Activated CD4-positive, alpha-beta T cell treated with anti-CD3 and anti-CD28 coated beads, Interleukin-2, amount 10 ng/mL, durations not matched to agents 24 days and 14 days (primary cell): ENCODE data around the gene PRKG1. TPM values are rescaled to one million over a fixed set of nuclear protein-coding genes. Genes with fewer than 3 reads are reported as not detected.

Experiments
- DNase-seq: peaks from one replicate; pipeline ENCODE4 v3.0.0; 2022
- H3K27ac Mint-ChIP-seq: one replicate; pipeline ENCODE4 v1.8.0; 2022; ENCODE audit warnings: mild to moderate bottlenecking, mixed read lengths
- H3K27me3 Mint-ChIP-seq: one replicate; pipeline ENCODE4 v1.8.0; 2022; ENCODE audit warnings: mixed read lengths
- H3K36me3 Mint-ChIP-seq: one replicate; pipeline ENCODE4 v1.8.0; 2022; ENCODE audit warnings: low read depth, mild to moderate bottlenecking, mixed read lengths
- H3K4me1 Mint-ChIP-seq: one replicate; pipeline ENCODE4 v1.8.0; 2021; ENCODE audit warnings: mixed read lengths
- H3K4me3 Mint-ChIP-seq: one replicate; pipeline ENCODE4 v1.8.0; 2022; ENCODE audit warnings: mild to moderate bottlenecking, moderate library complexity, mixed read lengths
- H3K9me3 Mint-ChIP-seq: one replicate; pipeline ENCODE4 v1.8.0; 2021; ENCODE audit warnings: mixed read lengths
- intact Hi-C: fragments of 100-400 bp; cut with micrococcal nuclease; formaldehyde crosslinking; loops from one replicate; pipeline ENCODE4 v1.15.1; 2023
- total RNA-seq: library from RNA; stranded (reverse); gene quantifications from 2 replicates; pipeline ENCODE4 v1.2.3, GENCODE V29; 2022

The PRKG1 gene
- total RNA-seq, 1 donor from 2014 or later = not detected

GRCh38 chr10:51112013-51112412, 37.7 kb downstream of the PRKG1 start:
- DNase-seq = no peak
- H3K4me3 Mint-ChIP-seq = no peak overlapping the region
- H3K4me1 Mint-ChIP-seq = no peaks in the 10 kb centered on the region
- no peaks in the 10 kb centered on the region for H3K36me3 Mint-ChIP-seq
- H3K27ac Mint-ChIP-seq = no peak overlapping the region
- no peaks in the 10 kb centered on the region for H3K27me3 Mint-ChIP-seq
- H3K9me3 Mint-ChIP-seq = no peaks in the 10 kb centered on the region
- intact Hi-C loops = no loop called here

- Mint-ChIP-seq H3K36me3 (no peaks in the 10 kb centered on the region), H3K4me1 (no peaks in the 10 kb centered on the region), H3K27ac (no peak overlapping the region), H3K4me3 (no peak overlapping the region), H3K27me3 (no peaks in the 10 kb centered on the region), H3K9me3 (no peaks in the 10 kb centered on the region)
- intact Hi-C loops = no loop called here
- DNase-seq = no peak
Measured at GRCh38 chr10:51113007-51113406, 38.7 kb downstream of the PRKG1 start.

- Mint-ChIP-seq H3K9me3 (no peaks in the 10 kb centered on the region), H3K27me3 (no peaks in the 10 kb centered on the region), H3K36me3 (no peaks in the 10 kb centered on the region), H3K4me1 (no peaks in the 10 kb centered on the region), H3K4me3 (no peak overlapping the region), H3K27ac (no peak overlapping the region)
- DNase-seq = no peak
- intact Hi-C loops = no loop called here
Measured at GRCh38 chr10:51117053-51117660, 42.9 kb downstream of the PRKG1 start.

GRCh38 chr10:51117794-51118193, 43.5 kb downstream of the PRKG1 start:
- Mint-ChIP-seq H3K4me1 (no peaks in the 10 kb centered on the region), H3K27me3 (no peaks in the 10 kb centered on the region), H3K36me3 (no peaks in the 10 kb centered on the region), H3K9me3 (no peaks in the 10 kb centered on the region), H3K27ac (no peak overlapping the region), H3K4me3 (no peak overlapping the region)
- intact Hi-C loops = no loop called here
- DNase-seq = no peak

- H3K27ac Mint-ChIP-seq = no peak overlapping the region
- H3K27me3 Mint-ChIP-seq = no peaks in the 10 kb centered on the region
- DNase-seq = no peak
- intact Hi-C loops = no loop called here
- H3K36me3 Mint-ChIP-seq = no peaks in the 10 kb centered on the region
- H3K4me1 Mint-ChIP-seq = no peaks in the 10 kb centered on the region
- H3K4me3 Mint-ChIP-seq = no peak overlapping the region
- no peaks in the 10 kb centered on the region for H3K9me3 Mint-ChIP-seq
Measured at GRCh38 chr10:51119441-51119840, 45.2 kb downstream of the PRKG1 start.

GRCh38 chr10:51121861-51122260, 47.6 kb downstream of the PRKG1 start:
- no peak for DNase-seq
- Mint-ChIP-seq H3K4me1 (no peaks in the 10 kb centered on the region), H3K27me3 (no peaks in the 10 kb centered on the region), H3K36me3 (no peaks in the 10 kb centered on the region), H3K9me3 (no peaks in the 10 kb centered on the region), H3K4me3 (no peak overlapping the region), H3K27ac (no peak overlapping the region)
- intact Hi-C loops = no loop called here

GRCh38 chr10:51124852-51125251, 50.6 kb downstream of the PRKG1 start:
- no peak overlapping the region for H3K4me3 Mint-ChIP-seq
- H3K27ac Mint-ChIP-seq = no peak overlapping the region
- no peaks in the 10 kb centered on the region for H3K4me1 Mint-ChIP-seq
- H3K36me3 Mint-ChIP-seq = no peaks in the 10 kb centered on the region
- H3K27me3 Mint-ChIP-seq = no peaks in the 10 kb centered on the region
- no peaks in the 10 kb centered on the region for H3K9me3 Mint-ChIP-seq
- intact Hi-C loops = no loop called here
- DNase-seq = no peak

- intact Hi-C loops = no loop called here
- Mint-ChIP-seq H3K36me3 (no peaks in the 10 kb centered on the region), H3K27ac (no peak overlapping the region), H3K4me1 (no peaks in the 10 kb centered on the region), H3K9me3 (no peaks in the 10 kb centered on the region), H3K4me3 (no peak overlapping the region), H3K27me3 (no peaks in the 10 kb centered on the region)
- no peak for DNase-seq
Measured at GRCh38 chr10:51125518-51125917, 51.2 kb downstream of the PRKG1 start.

- H3K9me3 Mint-ChIP-seq = no peaks in the 10 kb centered on the region
- H3K4me3 Mint-ChIP-seq = no peak overlapping the region
- DNase-seq = no peak
- intact Hi-C loops = no loop called here
- H3K27me3 Mint-ChIP-seq = no peaks in the 10 kb centered on the region
- H3K27ac Mint-ChIP-seq = no peak overlapping the region
- H3K4me1 Mint-ChIP-seq = no peaks in the 10 kb centered on the region
- no peaks in the 10 kb centered on the region for H3K36me3 Mint-ChIP-seq
Measured at GRCh38 chr10:51129946-51130544, 55.8 kb downstream of the PRKG1 start.

- Mint-ChIP-seq H3K9me3 (no peaks in the 10 kb centered on the region), H3K4me3 (no peak overlapping the region), H3K4me1 (no peaks in the 10 kb centered on the region), H3K27me3 (no peaks in the 10 kb centered on the region), H3K36me3 (no peaks in the 10 kb centered on the region), H3K27ac (no peak overlapping the region)
- intact Hi-C loops = no loop called here
- no peak for DNase-seq
Measured at GRCh38 chr10:51137756-51138529, 63.7 kb downstream of the PRKG1 start.

GRCh38 chr10:51139176-51139575, 64.9 kb downstream of the PRKG1 start:
- no peak overlapping the region for H3K4me3 Mint-ChIP-seq
- H3K36me3 Mint-ChIP-seq = no peaks in the 10 kb centered on the region
- DNase-seq = no peak
- H3K9me3 Mint-ChIP-seq = no peaks in the 10 kb centered on the region
- intact Hi-C loops = no loop called here
- H3K27me3 Mint-ChIP-seq = no peaks in the 10 kb centered on the region
- no peak overlapping the region for H3K27ac Mint-ChIP-seq
- no peaks in the 10 kb centered on the region for H3K4me1 Mint-ChIP-seq

GRCh38 chr10:51141010-51141409, 66.7 kb downstream of the PRKG1 start:
- H3K4me1 Mint-ChIP-seq = no peaks in the 10 kb centered on the region
- H3K9me3 Mint-ChIP-seq = no peaks in the 10 kb centered on the region
- intact Hi-C loops = no loop called here
- H3K27ac Mint-ChIP-seq = no peak overlapping the region
- no peak for DNase-seq
- H3K36me3 Mint-ChIP-seq = no peaks in the 10 kb centered on the region
- no peak overlapping the region for H3K4me3 Mint-ChIP-seq
- no peaks in the 10 kb centered on the region for H3K27me3 Mint-ChIP-seq

GRCh38 chr10:51144161-51144781, 70.0 kb downstream of the PRKG1 start:
- Mint-ChIP-seq H3K36me3 (no peaks in the 10 kb centered on the region), H3K9me3 (no peaks in the 10 kb centered on the region), H3K4me1 (no peaks in the 10 kb centered on the region), H3K4me3 (no peak overlapping the region), H3K27me3 (no peaks in the 10 kb centered on the region), H3K27ac (no peak overlapping the region)
- intact Hi-C loops = no loop called here
- DNase-seq = no peak

GRCh38 chr10:51145375-51145774, 71.1 kb downstream of the PRKG1 start:
- H3K27ac Mint-ChIP-seq = no peak overlapping the region
- H3K9me3 Mint-ChIP-seq = no peaks in the 10 kb centered on the region
- no peak overlapping the region for H3K4me3 Mint-ChIP-seq
- no peaks in the 10 kb centered on the region for H3K27me3 Mint-ChIP-seq
- H3K36me3 Mint-ChIP-seq = no peaks in the 10 kb centered on the region
- DNase-seq = no peak
- no peaks in the 10 kb centered on the region for H3K4me1 Mint-ChIP-seq
- intact Hi-C loops = no loop called here
